Parathyroid adenoma (tissue), 2 donors: ENCODE results near the gene CDH12.

Experiments used
- H2AFZ ChIP-seq: fragments of 300-600 bp; sonication (generic); one replicate; pipeline ENCODE4 v1.7.0; 2017; ENCODE audit warnings: antibody characterized with exemption, mild to moderate bottlenecking
- H3K27ac ChIP-seq: fragments of 300-600 bp; sonication (generic); one replicate; pipeline ENCODE4 v1.7.0; 2017
- H3K27me3 ChIP-seq: fragments of 300-600 bp; sonication (generic); one replicate; pipeline ENCODE4 v1.7.0; 2017; ENCODE audit warnings: low read length; ENCODE audit not compliant: control insufficient read depth, insufficient read depth
- H3K36me3 ChIP-seq: fragments of 300-600 bp; sonication (generic); one replicate; pipeline ENCODE4 v1.7.0; 2017; ENCODE audit warnings: low read length; ENCODE audit not compliant: control insufficient read depth, insufficient read depth
- H3K4me1 ChIP-seq: fragments of 300-600 bp; sonication (generic); one replicate; pipeline ENCODE4 v1.7.0; 2017; ENCODE audit warnings: control low read depth
- H3K4me2 ChIP-seq: fragments of 300-600 bp; sonication (generic); one replicate; pipeline ENCODE4 v1.7.0; 2017; ENCODE audit warnings: low read length
- H3K4me3 ChIP-seq: fragments of 300-600 bp; sonication (generic); one replicate; pipeline ENCODE4 v1.7.0; 2017; ENCODE audit warnings: low read depth, low read length
- H3K79me2 ChIP-seq: fragments of 300-600 bp; sonication (generic); one replicate; pipeline ENCODE4 v1.7.0; 2017; ENCODE audit warnings: control low read depth
- H3K9ac ChIP-seq: fragments of 300-600 bp; sonication (generic); one replicate; pipeline ENCODE4 v1.7.0; 2017; ENCODE audit warnings: mild to moderate bottlenecking
- H3K9me3 ChIP-seq: fragments of 300-600 bp; sonication (generic); one replicate; pipeline ENCODE4 v1.7.0; 2017; ENCODE audit warnings: low read length; ENCODE audit not compliant: control insufficient read depth
- TF ChIP-seq, protein P1 (sequence below): fragments of 300-600 bp; sonication (generic); IDR thresholded peaks from one replicate; pipeline ENCODE4 v1.7.0; 2017; ENCODE audit warnings: antibody characterized with exemption, mild to moderate bottlenecking
- donor health status: primary hyperparathyroidism.

CDH12 gene

GRCh38 chr5:21880164-21880563, 973.0 kb downstream of the CDH12 start:
- Histone ChIP-seq H3K9me3 (no peaks in the 10 kb centered on the region), H3K9ac (no peak overlapping the region), H3K4me1 (no peaks in the 10 kb centered on the region), H3K79me2 (no peaks in the 10 kb centered on the region), H3K27ac (no peak overlapping the region), H3K27me3 (no peaks in the 10 kb centered on the region), H3K4me2 (no peak overlapping the region), H3K36me3 (no peaks in the 10 kb centered on the region), H2AFZ (no peak overlapping the region), H3K4me3 (no peak overlapping the region)
- TF ChIP-seq, protein P1, sequence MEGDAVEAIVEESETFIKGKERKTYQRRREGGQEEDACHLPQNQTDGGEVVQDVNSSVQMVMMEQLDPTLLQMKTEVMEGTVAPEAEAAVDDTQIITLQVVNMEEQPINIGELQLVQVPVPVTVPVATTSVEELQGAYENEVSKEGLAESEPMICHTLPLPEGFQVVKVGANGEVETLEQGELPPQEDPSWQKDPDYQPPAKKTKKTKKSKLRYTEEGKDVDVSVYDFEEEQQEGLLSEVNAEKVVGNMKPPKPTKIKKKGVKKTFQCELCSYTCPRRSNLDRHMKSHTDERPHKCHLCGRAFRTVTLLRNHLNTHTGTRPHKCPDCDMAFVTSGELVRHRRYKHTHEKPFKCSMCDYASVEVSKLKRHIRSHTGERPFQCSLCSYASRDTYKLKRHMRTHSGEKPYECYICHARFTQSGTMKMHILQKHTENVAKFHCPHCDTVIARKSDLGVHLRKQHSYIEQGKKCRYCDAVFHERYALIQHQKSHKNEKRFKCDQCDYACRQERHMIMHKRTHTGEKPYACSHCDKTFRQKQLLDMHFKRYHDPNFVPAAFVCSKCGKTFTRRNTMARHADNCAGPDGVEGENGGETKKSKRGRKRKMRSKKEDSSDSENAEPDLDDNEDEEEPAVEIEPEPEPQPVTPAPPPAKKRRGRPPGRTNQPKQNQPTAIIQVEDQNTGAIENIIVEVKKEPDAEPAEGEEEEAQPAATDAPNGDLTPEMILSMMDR, result no peak

DNA sequence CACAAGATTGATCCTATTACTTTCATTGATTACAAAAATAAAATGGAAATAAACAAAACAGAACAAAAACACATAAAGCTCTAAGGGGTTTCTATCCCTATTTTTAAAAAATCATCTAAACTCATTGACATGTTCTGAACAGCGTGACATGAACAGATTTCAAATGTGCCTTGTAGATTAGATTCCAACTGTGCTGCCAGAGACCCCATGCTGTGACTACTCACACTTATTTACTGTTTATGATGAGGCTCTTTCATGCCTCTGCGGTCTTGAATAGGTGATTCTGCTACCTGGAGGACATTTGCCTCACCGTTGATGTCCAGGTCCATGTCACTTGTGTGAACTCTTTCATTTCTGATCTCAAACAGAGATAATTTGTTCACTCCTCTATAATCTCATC, 990.2 kb downstream of the CDH12 start:
- no peaks in the 10 kb centered on the region for H3K4me1 ChIP-seq
- no peak overlapping the region for H3K4me2 ChIP-seq
- no peak overlapping the region for H3K27ac ChIP-seq
- no peak overlapping the region for H3K4me3 ChIP-seq
- H2AFZ ChIP-seq, result no peak overlapping the region
- H3K36me3 ChIP-seq, result no peaks in the 10 kb centered on the region
- H3K27me3 ChIP-seq, result no peaks in the 10 kb centered on the region
- no peaks in the 10 kb centered on the region for H3K9me3 ChIP-seq
- TF ChIP-seq, protein P1, result no peak
- no peaks in the 10 kb centered on the region for H3K79me2 ChIP-seq
- no peak overlapping the region for H3K9ac ChIP-seq

- Histone ChIP-seq H3K79me2 (no peaks in the 10 kb centered on the region), H3K4me1 (no peaks in the 10 kb centered on the region), H3K9me3 (no peaks in the 10 kb centered on the region), H3K9ac (no peak overlapping the region), H3K4me2 (no peak overlapping the region), H2AFZ (no peak overlapping the region), H3K27ac (no peak overlapping the region), H3K4me3 (no peak overlapping the region), H3K27me3 (no peaks in the 10 kb centered on the region), H3K36me3 (no peaks in the 10 kb centered on the region)
- TF ChIP-seq, protein P1, result no peak
These were observed 994.7 kb downstream of the CDH12 start for GRCh38 chr5:21858441-21858840.

GRCh38 chr5:21856987-21857386, 996.2 kb downstream of the CDH12 start:
- Histone ChIP-seq H3K9ac (no peak overlapping the region), H3K4me1 (no peaks in the 10 kb centered on the region), H3K79me2 (no peaks in the 10 kb centered on the region), H3K27me3 (no peaks in the 10 kb centered on the region), H3K4me3 (no peak overlapping the region), H3K36me3 (no peaks in the 10 kb centered on the region), H3K9me3 (no peaks in the 10 kb centered on the region), H3K4me2 (no peak overlapping the region), H3K27ac (no peak overlapping the region), H2AFZ (no peak overlapping the region)
- TF ChIP-seq, protein P1, result no peak

GRCh38 chr5:21847300-21847699, 1005.8 kb downstream of the CDH12 start:
- Histone ChIP-seq H3K4me2 (no peak overlapping the region), H3K27me3 (no peaks in the 10 kb centered on the region), H3K36me3 (no peaks in the 10 kb centered on the region), H3K79me2 (no peaks in the 10 kb centered on the region), H3K4me1 (no peaks in the 10 kb centered on the region), H2AFZ (no peak overlapping the region), H3K4me3 (no peak overlapping the region), H3K27ac (no peak overlapping the region), H3K9ac (no peak overlapping the region), H3K9me3 (no peaks in the 10 kb centered on the region)
- TF ChIP-seq, protein P1, result no peak
